Astrocyte (in vitro differentiated cells and primary cell): ENCODE results near the gene ORMDL3. TPM values are rescaled to one million over a fixed set of nuclear protein-coding genes. Genes with fewer than 3 reads are reported as not detected.
A peak's percentile ranks its signal among the peaks of the same experiment; 100 is the strongest.

Source experiments
- DNase-seq: peaks from one replicate; pipeline ENCODE4 v3.0.0-alpha.2; 2010; ENCODE audit warnings: low read depth
- FAIRE-seq: peaks from 2 replicates; lab custom pipeline; 2011; peaks lifted over from hg19 to GRCh38; lab: Jason Lieb, UNC
- H2AFZ ChIP-seq: 2 replicates; pipeline ENCODE4 v1.6.0; 2012; ENCODE audit warnings: low read depth, low read length, inconsistent platforms
- H3K27ac ChIP-seq: 2 replicates; pipeline ENCODE4 v1.5.1; 2011; ENCODE audit warnings: low read depth, low read length, inconsistent platforms
- H3K27me3 ChIP-seq: 2 replicates; pipeline ENCODE4 v1.6.0; 2011; ENCODE audit warnings: low read length, inconsistent platforms; ENCODE audit not compliant: insufficient read depth
- H3K36me3 ChIP-seq: 2 replicates; pipeline ENCODE4 v1.5.1; 2011; ENCODE audit warnings: low read length, inconsistent platforms; ENCODE audit not compliant: insufficient read depth
- H3K4me1 ChIP-seq: 2 replicates; pipeline ENCODE4 v1.5.1; 2011; ENCODE audit warnings: low read length, inconsistent platforms; ENCODE audit not compliant: insufficient read depth
- H3K4me2 ChIP-seq: 2 replicates; pipeline ENCODE4 v1.6.0; 2012; ENCODE audit warnings: low read length, inconsistent platforms
- H3K4me3 ChIP-seq: 2 replicates; pipeline ENCODE4 v1.5.1; 2011; ENCODE audit warnings: low read depth, mild to moderate bottlenecking, low read length, inconsistent platforms; ENCODE audit not compliant: insufficient read depth
- H3K79me2 ChIP-seq: 2 replicates; pipeline ENCODE4 v1.6.0; 2012; ENCODE audit warnings: mild to moderate bottlenecking, low read length, inconsistent platforms; ENCODE audit not compliant: insufficient read depth
- H3K9ac ChIP-seq: 2 replicates; pipeline ENCODE4 v1.6.0; 2012; ENCODE audit warnings: mild to moderate bottlenecking, low read length, inconsistent platforms
- H3K9me3 ChIP-seq: 2 replicates; pipeline ENCODE4 v1.5.1; 2012; ENCODE audit warnings: low read depth, mild to moderate bottlenecking, low read length, inconsistent platforms; ENCODE audit not compliant: insufficient read depth
- H4K20me1 ChIP-seq: 2 replicates; pipeline ENCODE4 v1.6.0; 2012; ENCODE audit warnings: low read length, inconsistent platforms; ENCODE audit not compliant: insufficient read depth
- H3K27ac Mint-ChIP-seq: one replicate; pipeline ENCODE4 v1.8.0; 2021; ENCODE audit warnings: mild to moderate bottlenecking, mixed read lengths; ENCODE audit not compliant: unreplicated experiment
- H3K27me3 Mint-ChIP-seq: one replicate; pipeline ENCODE4 v1.8.0; 2021; ENCODE audit warnings: low read depth, mixed read lengths; ENCODE audit not compliant: unreplicated experiment
- H3K36me3 Mint-ChIP-seq: one replicate; pipeline ENCODE4 v1.8.0; 2021; ENCODE audit warnings: low read depth, mixed read lengths; ENCODE audit not compliant: unreplicated experiment
- H3K4me1 Mint-ChIP-seq: one replicate; pipeline ENCODE4 v1.8.0; 2021; ENCODE audit warnings: low read depth, mixed read lengths; ENCODE audit not compliant: unreplicated experiment
- H3K4me3 Mint-ChIP-seq: one replicate; pipeline ENCODE4 v1.8.0; 2021; ENCODE audit warnings: mild to moderate bottlenecking, moderate library complexity, mixed read lengths; ENCODE audit not compliant: unreplicated experiment
- H3K9me3 Mint-ChIP-seq: one replicate; pipeline ENCODE4 v1.8.0; 2021; ENCODE audit warnings: mild to moderate bottlenecking, mixed read lengths; ENCODE audit not compliant: unreplicated experiment
- CTCF ChIP-seq: IDR thresholded peaks from 2 replicates; pipeline ENCODE4 v1.5.1; 2011; ENCODE audit warnings: low read depth, mild to moderate bottlenecking, inconsistent platforms, low read length, moderate library complexity; ENCODE audit not compliant: insufficient read depth
- EZH2 ChIP-seq: IDR thresholded peaks from 2 replicates; pipeline ENCODE4 v1.6.1; 2012; ENCODE audit warnings: mild to moderate bottlenecking, low read length, inconsistent platforms; ENCODE audit not compliant: insufficient read depth
- total RNA-seq: library from RNA; stranded (reverse); gene quantifications from 2 replicates; pipeline ENCODE4 v1.2.1, GENCODE V29; 2021

Gene ORMDL3
- total RNA-seq, 1 donor from 2014 or later = 65.3 TPM

GRCh38 chr17:39939588-39940419 is 12.4 kb upstream of the ORMDL3 start:
- peaks cover 19% of the 10 kb centered on the region for H3K4me1 ChIP-seq
- TF ChIP-seq EZH2 (no peak), CTCF (peak; percentile 68)
- H3K36me3 ChIP-seq = no peaks in the 10 kb centered on the region
- H2AFZ ChIP-seq = peak overlapping the region; percentile 61
- peak overlapping the region; percentile 85 for H3K9ac ChIP-seq
- H3K27ac ChIP-seq = peak overlapping the region; percentile 95
- H3K4me3 Mint-ChIP-seq = peak overlapping the region; percentile 34
- peak overlapping the region; percentile 40 for H3K4me3 ChIP-seq
- no peaks in the 10 kb centered on the region for H3K27me3 ChIP-seq
- no peaks in the 10 kb centered on the region for H4K20me1 ChIP-seq
- peak overlapping the region; percentile 83 for H3K4me2 ChIP-seq
- no peaks in the 10 kb centered on the region for H3K9me3 ChIP-seq
- peaks cover 1% of the 10 kb centered on the region for H3K36me3 Mint-ChIP-seq
- no peaks in the 10 kb centered on the region for H3K9me3 Mint-ChIP-seq
- DNase-seq = peak; percentile 94
- peaks cover 15% of the 10 kb centered on the region for H3K4me1 Mint-ChIP-seq
- peak overlapping the region; percentile 91 for H3K27ac Mint-ChIP-seq
- peak; percentile 97 for FAIRE-seq
- peaks cover 17% of the 10 kb centered on the region for H3K27me3 Mint-ChIP-seq
- no peaks in the 10 kb centered on the region for H3K79me2 ChIP-seq

GRCh38 chr17:39939106-39939505 is 11.7 kb upstream of the ORMDL3 start:
- Mint-ChIP-seq H3K4me1 (peaks cover 17% of the 10 kb centered on the region), H3K27me3 (peaks cover 13% of the 10 kb centered on the region), H3K4me3 (no peak overlapping the region), H3K27ac (no peak overlapping the region), H3K36me3 (peaks cover 1% of the 10 kb centered on the region), H3K9me3 (no peaks in the 10 kb centered on the region)
- Histone ChIP-seq H3K27me3 (no peaks in the 10 kb centered on the region), H3K4me1 (peaks cover 19% of the 10 kb centered on the region), H3K36me3 (no peaks in the 10 kb centered on the region), H3K79me2 (no peaks in the 10 kb centered on the region), H3K9ac (peak overlapping the region; percentile 85), H3K4me3 (no peak overlapping the region), H4K20me1 (no peaks in the 10 kb centered on the region), H3K27ac (peak overlapping the region; percentile 95), H3K4me2 (peak overlapping the region; percentile 83), H2AFZ (no peak overlapping the region), H3K9me3 (no peaks in the 10 kb centered on the region)
- no peak for FAIRE-seq
- TF ChIP-seq CTCF (no peak), EZH2 (no peak)
- DNase-seq = no peak
